Coronary artery (tissue), 2 donors: ENCODE data around the gene SCRT2.

ENCODE experiments used
- DNase-seq: peaks from one replicate; pipeline ENCODE4 v3.0.0-alpha.2; 2017; ENCODE audit warnings: low spot score
- H3K27ac ChIP-seq, 2 donors: fragments of 200-600 bp; sonication (generic); one replicate each; pipeline ENCODE4 v1.5.1; 2016 to 2019
- H3K4me3 ChIP-seq: fragments of 200-600 bp; sonication (generic); 2 replicates; pipeline ENCODE4 v1.5.1; 2016; ENCODE audit warnings: mild to moderate bottlenecking, moderate library complexity
- TF ChIP-seq, protein P1 (sequence below): fragments of 200-600 bp; sonication (generic); IDR thresholded peaks from one replicate; pipeline ENCODE4 v1.5.1; 2019; ENCODE audit warnings: antibody characterized with exemption

The SCRT2 gene

GRCh38 chr20:651713-652614, 23.6 kb downstream of the SCRT2 start:
- H3K27ac ChIP-seq: peak overlapping the region; percentile 75 to 90
- DNase-seq: no peak
- TF ChIP-seq, protein P1, sequence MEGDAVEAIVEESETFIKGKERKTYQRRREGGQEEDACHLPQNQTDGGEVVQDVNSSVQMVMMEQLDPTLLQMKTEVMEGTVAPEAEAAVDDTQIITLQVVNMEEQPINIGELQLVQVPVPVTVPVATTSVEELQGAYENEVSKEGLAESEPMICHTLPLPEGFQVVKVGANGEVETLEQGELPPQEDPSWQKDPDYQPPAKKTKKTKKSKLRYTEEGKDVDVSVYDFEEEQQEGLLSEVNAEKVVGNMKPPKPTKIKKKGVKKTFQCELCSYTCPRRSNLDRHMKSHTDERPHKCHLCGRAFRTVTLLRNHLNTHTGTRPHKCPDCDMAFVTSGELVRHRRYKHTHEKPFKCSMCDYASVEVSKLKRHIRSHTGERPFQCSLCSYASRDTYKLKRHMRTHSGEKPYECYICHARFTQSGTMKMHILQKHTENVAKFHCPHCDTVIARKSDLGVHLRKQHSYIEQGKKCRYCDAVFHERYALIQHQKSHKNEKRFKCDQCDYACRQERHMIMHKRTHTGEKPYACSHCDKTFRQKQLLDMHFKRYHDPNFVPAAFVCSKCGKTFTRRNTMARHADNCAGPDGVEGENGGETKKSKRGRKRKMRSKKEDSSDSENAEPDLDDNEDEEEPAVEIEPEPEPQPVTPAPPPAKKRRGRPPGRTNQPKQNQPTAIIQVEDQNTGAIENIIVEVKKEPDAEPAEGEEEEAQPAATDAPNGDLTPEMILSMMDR: no peak

DNA sequence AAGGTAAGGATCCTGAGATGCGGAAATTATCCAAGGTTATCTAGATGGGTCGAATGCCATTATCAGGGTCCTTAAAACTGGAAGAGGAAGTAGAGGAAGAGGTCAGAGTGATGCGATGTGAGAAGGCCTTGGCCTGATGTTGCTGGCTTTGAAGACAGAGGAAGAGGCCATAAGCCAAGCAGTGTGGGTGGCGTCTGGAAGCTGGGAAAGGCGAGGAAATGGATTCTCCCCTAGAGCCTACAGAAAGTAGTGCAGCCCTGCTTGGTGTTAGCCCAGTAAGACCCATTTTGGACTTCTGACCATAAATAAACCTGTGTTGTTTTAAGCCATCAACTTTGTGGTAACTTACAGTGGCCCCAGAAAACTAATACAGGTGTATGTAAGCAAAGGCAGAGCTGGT, 24.6 kb downstream of the SCRT2 start:
- H3K4me3 ChIP-seq: no peak overlapping the region
- no peak overlapping the region for H3K27ac ChIP-seq
- TF ChIP-seq, protein P1: no peak
- no peak for DNase-seq

More at GRCh38 chr20:651713-652614, 23.6 kb downstream of the SCRT2 start:
- H3K4me3 ChIP-seq: peak overlapping the region; percentile 90

DNA sequence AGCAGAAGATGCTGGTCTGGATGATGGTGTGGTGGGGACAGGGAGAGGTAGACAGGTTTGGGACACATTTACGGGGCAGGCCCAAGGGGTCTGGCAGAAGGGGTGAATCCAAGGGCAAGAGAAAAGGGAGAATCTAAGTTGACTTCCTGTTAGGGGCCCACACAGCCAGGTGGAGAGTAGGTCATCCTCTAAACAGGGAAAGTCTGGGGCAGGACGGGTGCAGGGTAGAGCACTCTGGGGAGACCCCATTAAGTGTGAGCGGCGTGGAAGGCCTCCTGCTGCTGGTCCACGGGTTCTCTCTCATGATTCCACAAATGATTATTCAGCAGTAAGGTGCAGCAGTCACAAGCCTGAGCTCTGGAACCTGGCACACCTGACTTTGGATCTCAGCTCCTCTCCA, 25.3 kb downstream of the SCRT2 start:
- TF ChIP-seq, protein P1: no peak
- Histone ChIP-seq H3K27ac (no peak overlapping the region), H3K4me3 (no peak overlapping the region)
- DNase-seq: no peak

GRCh38 chr20:647479-648019, 28.1 kb downstream of the SCRT2 start:
- DNase-seq: no peak
- no peak overlapping the region for H3K27ac ChIP-seq

DNA sequence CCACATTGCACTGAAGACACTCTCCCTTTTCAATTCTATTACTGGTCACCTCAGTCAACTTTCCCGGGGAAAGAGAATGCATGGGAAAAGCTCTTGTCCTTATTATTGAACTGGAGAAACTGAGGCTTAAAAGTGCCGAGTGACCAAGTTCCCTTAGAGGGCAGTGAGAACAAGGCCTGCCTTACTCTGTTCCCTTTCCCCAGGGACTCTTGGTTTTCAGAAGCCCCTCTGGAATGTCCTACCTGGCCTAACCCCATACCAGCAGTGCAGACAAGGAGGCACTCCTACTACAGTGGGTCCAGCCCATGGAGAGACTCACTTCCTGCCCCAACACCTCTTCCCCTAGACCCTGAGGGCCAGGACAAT, 28.8 kb downstream of the SCRT2 start:
- H3K4me3 ChIP-seq: no peak overlapping the region
- H3K27ac ChIP-seq: no peak overlapping the region
- TF ChIP-seq, protein P1: no peak
- DNase-seq: no peak

More at GRCh38 chr20:647479-648019, 28.1 kb downstream of the SCRT2 start:
- H3K4me3 ChIP-seq: no peak overlapping the region
- TF ChIP-seq, protein P1: no peak

DNA sequence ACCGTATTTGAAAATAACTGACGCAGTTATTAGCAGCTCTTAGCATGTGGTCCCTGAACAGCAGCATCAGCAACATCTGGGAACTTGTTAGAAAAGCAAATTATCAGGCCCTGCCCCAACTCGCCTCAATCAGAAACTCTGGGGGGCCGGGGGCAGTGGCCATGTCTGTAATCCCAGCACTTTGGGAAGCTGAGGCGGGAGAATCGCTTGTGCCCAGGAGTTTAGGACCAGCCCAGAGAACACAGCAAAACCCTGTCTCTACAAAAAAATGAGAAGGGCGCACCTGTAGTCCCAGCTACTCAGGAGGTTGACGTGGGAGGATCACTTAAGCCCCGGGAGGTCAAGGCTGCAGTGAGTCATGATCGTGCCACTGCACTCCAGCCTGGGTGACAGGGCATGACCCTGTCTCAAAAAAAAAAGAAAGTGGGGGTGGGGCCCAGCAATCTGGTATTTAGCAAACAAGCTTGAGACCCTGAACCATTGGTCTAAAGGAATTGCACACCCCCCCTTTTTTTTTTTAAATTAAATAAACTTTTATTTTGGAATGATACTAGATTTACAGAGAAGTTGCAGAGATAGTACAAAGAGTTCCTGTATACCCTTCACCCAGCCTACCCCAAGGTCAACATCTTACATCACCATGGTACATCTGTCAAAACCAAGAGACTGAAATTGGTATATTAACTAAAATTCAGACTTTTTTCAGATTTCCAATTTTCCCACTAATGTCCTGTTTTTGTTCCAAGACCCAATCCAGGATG, 29.3 kb downstream of the SCRT2 start:
- H3K27ac ChIP-seq: no peak overlapping the region
- DNase-seq: no peak
- TF ChIP-seq, protein P1: no peak
- H3K4me3 ChIP-seq: no peak overlapping the region
